AG04450 (cell line): ENCODE results near the gene DMRTB1. TPM values are rescaled to one million over a fixed set of nuclear protein-coding genes. Genes with fewer than 3 reads are reported as not detected.

Source experiments
- CTCF ChIA-PET: fragments of 300-600, 350-600 bp; formaldehyde crosslinking; extraction: SDS; loops from one replicate; lab custom pipeline; 2022; ENCODE audit warnings: antibody characterized with exemption, inconsistent platforms; lab: Charles Lee
- POLR2A ChIA-PET: fragments of 350-600 bp; formaldehyde crosslinking; extraction: SDS; loops from one replicate; lab custom pipeline; 2021; ENCODE audit warnings: antibody characterized with exemption, inconsistent platforms; lab: Yijun Ruan, JAX
- DNase-seq: peaks from one replicate; pipeline ENCODE4 v3.0.0-alpha.2; 2011; ENCODE audit warnings: low read depth, low spot score
- H3K27ac ChIP-seq: one replicate; pipeline ENCODE4 v1.5.1; 2012; ENCODE audit warnings: low read depth, low read length, control low read depth
- H3K27me3 ChIP-seq: one replicate; pipeline ENCODE4 v1.6.0; 2012; ENCODE audit warnings: low read length; ENCODE audit not compliant: control insufficient read depth, insufficient read depth
- H3K4me3 ChIP-seq: 2 replicates; pipeline ENCODE4 v1.5.1; 2011; ENCODE audit warnings: mild to moderate bottlenecking, low read depth, low read length, control low read depth
- H3K9me3 ChIP-seq: 2 replicates; pipeline ENCODE4 v1.5.1; 2012; ENCODE audit warnings: low read length; ENCODE audit not compliant: control insufficient read depth, insufficient read depth
- polyA plus RNA-seq: library from polyadenylated mRNA; depleted of rRNA; stranded (reverse); fragments of >200 nt; gene quantifications from 2 replicates; pipeline ENCODE4 v1.2.3, GENCODE V29; 2011
- TF ChIP-seq, protein P1 (sequence below): IDR thresholded peaks from 2 replicates; pipeline ENCODE4 v1.5.1; 2011; ENCODE audit warnings: low read depth, low read length, control low read depth, inconsistent platforms

Gene DMRTB1
- polyA plus RNA-seq, 1 experiment: not detected

DNA sequence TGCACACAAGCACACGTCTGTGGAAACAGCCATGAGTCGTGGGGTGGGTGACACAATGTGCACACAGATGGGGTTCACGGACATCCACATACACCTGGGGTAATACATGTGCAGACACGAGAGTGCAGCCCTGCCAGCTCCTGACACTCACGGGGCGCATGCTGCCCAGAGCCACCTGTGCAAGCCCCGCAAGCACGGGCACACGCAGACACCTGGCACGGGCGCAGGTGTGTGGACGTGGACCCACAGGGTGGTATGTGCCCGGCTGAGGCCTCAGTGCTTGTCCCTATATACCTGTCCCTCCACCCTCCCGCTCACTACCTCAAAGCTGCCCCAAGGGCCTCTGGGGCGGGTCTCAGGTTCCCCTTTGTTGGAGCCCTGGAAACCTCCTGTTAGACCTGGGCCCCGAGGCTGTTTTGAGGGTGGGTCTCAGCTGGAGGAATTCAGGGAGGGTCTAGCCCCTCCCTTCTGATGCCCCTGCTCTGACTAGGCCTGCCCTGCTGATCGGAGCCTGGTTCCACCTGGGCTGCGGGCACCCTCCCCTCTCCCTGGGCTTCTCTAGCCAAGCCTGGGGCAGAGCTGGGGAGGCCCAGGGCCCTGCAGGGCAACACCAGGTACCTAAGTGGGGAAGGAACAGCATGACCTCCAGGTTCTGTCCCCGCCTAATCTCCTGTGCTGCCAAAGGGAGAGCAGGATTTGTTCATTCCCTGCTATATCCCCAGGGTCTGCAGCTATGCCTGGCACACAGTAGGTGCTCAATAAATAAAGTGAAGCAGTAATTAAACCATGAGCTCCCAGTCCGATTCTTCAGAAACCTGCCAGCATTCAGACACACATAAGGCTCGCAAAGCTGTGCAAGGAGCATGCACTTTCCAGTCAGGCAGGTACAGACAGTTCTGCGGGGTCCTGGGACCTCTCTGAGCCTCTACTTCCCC lies 49.1 kb downstream of the DMRTB1 start:
- Histone ChIP-seq H3K27me3 (no peaks in the 10 kb centered on the region), H3K9me3 (no peaks in the 10 kb centered on the region; the same call in 1 of the 2 replicates), H3K4me3 (no peak overlapping the region), H3K27ac (no peak overlapping the region)
- CTCF ChIA-PET: no interaction called here
- DNase-seq: no peak
- POLR2A ChIA-PET: no interaction called here
- TF ChIP-seq, protein P1, sequence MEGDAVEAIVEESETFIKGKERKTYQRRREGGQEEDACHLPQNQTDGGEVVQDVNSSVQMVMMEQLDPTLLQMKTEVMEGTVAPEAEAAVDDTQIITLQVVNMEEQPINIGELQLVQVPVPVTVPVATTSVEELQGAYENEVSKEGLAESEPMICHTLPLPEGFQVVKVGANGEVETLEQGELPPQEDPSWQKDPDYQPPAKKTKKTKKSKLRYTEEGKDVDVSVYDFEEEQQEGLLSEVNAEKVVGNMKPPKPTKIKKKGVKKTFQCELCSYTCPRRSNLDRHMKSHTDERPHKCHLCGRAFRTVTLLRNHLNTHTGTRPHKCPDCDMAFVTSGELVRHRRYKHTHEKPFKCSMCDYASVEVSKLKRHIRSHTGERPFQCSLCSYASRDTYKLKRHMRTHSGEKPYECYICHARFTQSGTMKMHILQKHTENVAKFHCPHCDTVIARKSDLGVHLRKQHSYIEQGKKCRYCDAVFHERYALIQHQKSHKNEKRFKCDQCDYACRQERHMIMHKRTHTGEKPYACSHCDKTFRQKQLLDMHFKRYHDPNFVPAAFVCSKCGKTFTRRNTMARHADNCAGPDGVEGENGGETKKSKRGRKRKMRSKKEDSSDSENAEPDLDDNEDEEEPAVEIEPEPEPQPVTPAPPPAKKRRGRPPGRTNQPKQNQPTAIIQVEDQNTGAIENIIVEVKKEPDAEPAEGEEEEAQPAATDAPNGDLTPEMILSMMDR: no peak

DNA sequence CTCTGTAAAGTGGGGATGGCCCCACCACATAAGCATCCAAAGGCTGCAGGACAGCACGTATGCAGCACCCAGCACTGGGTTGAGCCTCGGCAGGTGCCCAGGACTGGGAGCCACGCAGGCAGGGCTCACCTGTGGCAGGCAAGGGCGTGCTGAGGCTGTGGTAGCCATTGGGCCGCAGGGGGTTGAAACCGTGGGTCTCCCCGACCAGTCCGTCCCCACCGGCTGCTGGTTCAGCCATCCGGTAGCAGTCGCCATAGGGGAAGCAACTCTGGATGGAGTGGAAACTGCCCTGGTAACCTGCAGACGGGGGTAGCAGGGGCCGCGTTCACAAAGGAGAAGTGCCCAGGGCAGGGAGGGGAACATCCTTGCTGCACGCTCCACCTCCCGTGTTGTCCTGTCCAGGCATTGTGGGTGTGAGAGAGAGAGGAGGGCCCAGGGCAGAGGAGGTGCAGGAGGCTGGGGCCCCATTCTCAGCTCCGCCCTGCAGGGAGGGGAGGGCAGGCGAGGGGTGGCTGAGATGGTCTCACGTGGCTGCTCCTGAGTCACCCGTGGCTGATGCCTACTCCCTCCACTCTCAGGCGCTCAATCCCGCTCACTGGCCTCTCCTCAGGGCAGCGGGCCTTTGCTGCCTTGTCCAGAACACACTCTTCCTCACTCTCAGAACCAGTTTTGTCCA lies 49.9 kb downstream of the DMRTB1 start:
- POLR2A ChIA-PET: no interaction called here
- H3K27ac ChIP-seq: no peak overlapping the region
- TF ChIP-seq, protein P1: no peak
- H3K4me3 ChIP-seq: no peak overlapping the region
- H3K27me3 ChIP-seq: no peaks in the 10 kb centered on the region
- CTCF ChIA-PET: no interaction called here
- H3K9me3 ChIP-seq: no peaks in the 10 kb centered on the region; the same call in 1 of the 2 replicates
- no peak for DNase-seq

DNA sequence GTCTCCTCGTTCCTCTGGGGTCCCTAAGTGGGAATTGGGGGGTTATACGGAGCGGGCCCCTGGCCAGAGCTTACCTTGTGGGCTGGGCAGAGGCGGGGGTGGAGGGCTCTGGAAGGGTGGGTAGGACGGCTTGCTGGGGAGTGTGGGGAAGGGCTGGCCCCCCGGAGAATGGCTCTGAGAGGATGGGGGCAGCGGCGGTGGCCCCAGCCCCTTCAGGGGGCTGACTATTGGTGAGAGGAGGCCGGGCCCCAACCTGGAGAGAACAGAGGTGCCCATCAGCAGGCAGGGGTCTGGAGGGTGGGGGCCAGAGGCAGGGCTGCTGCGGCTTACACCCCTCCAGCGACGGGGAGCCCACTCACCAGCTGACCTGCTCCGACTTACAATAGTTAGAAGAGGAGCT lies 50.6 kb downstream of the DMRTB1 start:
- Histone ChIP-seq H3K4me3 (no peak overlapping the region), H3K27me3 (no peaks in the 10 kb centered on the region), H3K9me3 (no peaks in the 10 kb centered on the region; the same call in 1 of the 2 replicates), H3K27ac (no peak overlapping the region)
- TF ChIP-seq, protein P1: no peak
- ChIA-PET CTCF (no interaction called here), POLR2A (no interaction called here)
- DNase-seq: no peak

DNA sequence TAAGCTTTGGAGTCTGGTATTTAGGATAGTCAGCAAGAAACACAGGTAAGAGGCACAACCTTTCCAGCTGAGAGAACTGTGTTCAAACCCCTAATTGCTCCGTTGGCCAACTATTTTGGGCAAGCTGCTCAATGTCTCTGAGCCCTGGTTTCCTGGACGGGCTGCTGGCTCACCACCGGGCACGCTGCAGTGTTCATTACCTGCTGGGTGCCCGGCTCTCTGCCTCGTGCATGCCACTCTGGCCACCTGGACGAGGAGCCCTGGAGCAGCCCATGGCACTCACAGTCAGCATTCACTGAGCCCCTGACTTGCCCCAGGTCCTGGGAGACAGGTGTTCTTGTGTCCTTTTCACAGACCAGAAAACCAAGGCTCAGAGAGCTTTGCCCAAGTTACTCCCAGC lies 51.0 kb downstream of the DMRTB1 start:
- Histone ChIP-seq H3K4me3 (no peak overlapping the region), H3K9me3 (no peaks in the 10 kb centered on the region; the same call in 1 of the 2 replicates), H3K27ac (no peak overlapping the region), H3K27me3 (no peaks in the 10 kb centered on the region)
- TF ChIP-seq, protein P1: no peak
- ChIA-PET CTCF (no interaction called here), POLR2A (no interaction called here)
- no peak for DNase-seq
